GM19468 (cell line): Measurements from ENCODE around the gene SERTAD1.
A peak's percentile ranks its signal among the peaks of the same experiment; 100 is the strongest.
"Not testable (repeated sequence)": the region's sequence is repeated elsewhere in the genome, so short reads cannot be mapped to it uniquely, and the experiment has no call there.

Experiments
- ATAC-seq: cut with Tn5 transposase; IDR thresholded peaks from one replicate; pipeline ENCODE4 v1.9.1; 2021; ENCODE audit warnings: mild to moderate bottlenecking, moderate library complexity, moderate number of reproducible peaks; ENCODE audit not compliant: unreplicated experiment; ENCODE audit errors: extremely low read depth

The SERTAD1 gene

DNA sequence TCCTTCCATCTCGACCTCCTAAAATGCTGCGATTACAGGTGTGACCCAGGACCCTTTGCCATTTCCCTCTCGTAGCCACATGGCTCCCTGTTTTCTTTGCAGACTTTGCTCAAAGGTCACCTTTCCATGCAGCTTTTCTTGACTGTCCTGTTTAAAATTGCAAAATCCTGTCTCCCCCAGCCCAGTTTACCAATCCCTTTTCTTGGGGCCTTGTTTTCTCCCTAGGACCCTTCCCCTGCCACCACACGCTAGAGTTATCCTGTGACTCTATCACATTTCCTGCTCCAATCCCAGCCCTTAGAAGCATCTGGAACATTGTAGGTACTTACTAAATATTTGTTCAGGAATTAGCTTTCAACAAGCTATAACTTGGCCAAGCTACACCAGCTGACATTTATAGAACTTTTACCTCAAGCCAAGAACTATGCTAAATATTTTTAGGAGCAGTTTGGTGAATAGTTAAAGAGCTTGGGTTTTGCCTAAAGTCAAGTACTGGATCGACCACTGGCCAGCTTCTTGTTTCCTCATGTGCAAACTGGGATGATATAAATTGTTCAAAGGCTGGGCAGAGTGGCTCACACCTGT is 27.5 kb upstream of the SERTAD1 start:
- ATAC-seq, result no peak

DNA sequence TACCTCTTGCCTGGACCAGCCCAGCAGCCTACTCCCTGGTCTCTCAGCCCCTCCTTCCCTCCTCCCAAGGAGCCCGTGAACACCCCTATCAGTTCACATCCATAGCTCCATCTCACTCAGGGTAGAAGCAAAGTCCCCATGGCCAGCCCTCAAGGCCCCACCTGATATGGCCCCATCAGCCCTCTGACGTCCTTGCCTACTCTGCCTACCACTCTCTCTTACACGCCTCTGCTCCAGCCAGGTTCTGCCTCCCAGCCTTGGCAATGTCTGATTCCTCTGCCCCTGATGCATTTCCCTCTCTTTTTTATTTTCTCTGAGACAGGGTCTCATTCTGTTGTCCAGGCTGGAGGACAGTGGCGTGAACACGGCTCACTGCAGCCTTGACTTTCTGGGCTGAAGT is 26.2 kb upstream of the SERTAD1 start:
- ATAC-seq, result no peak

DNA sequence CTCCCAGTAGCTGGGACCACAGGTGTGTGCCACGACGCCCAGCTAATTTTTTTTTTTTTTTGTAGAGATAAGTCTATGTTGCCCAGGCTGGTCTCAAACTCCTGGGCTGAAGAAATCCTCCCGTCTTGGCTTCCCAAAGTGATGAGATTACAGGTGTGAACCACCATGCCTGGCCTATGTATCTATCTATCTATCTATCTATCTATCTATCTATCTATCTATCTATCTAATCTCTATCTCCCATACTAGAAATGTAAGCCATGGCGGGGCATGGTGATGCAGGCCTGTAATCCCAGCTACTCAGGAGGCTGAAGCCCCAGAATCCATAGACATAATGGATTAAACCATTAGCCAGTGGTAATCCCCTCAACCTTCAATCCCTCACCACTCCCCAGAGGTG is 24.9 kb upstream of the SERTAD1 start:
- ATAC-seq, result no peak

DNA sequence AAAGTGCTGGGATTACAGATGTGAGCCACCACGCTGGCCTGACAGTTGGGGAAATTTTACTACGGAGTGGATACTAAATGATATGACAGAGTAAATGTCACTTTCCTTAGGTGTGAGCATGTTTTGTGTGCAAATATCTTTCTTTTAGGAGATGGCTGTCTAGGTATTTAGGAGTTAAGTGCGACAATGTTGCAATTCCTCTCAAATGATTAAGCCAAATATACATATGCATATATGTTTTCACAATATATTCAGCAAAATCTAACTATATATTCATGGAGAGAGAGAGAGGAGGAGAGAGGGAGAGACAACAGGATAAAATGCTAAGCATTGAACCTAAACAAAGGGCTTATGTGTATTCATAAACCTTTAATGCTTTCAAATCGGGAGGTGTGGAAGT is 23.7 kb upstream of the SERTAD1 start:
- ATAC-seq, result no peak

DNA sequence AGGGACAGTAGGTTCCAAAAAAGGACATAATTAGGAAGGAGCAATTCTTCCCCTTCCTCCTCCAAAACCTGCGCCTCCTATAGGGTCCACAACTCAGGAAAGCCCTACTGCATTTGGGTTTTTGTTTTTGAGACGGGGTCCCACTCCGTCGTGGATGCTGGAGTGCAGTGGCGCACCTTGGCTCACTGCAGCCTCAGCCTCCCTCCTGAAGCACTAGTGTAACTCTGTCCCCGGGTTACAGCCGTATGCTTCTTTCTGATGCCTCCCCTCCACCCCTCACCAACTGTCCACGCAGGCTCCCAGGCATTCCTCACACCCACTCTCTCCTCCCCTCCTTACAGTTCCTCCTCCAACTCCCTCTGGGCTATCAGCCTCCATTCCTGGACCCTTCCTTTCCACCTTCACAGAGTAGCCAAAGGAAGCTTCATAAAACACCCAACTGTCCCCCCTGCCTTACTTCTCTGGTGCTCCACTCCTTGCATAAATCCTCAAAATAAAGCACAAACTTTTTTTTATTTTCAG is 20.5 kb upstream of the SERTAD1 start:
- ATAC-seq, result no peak

DNA sequence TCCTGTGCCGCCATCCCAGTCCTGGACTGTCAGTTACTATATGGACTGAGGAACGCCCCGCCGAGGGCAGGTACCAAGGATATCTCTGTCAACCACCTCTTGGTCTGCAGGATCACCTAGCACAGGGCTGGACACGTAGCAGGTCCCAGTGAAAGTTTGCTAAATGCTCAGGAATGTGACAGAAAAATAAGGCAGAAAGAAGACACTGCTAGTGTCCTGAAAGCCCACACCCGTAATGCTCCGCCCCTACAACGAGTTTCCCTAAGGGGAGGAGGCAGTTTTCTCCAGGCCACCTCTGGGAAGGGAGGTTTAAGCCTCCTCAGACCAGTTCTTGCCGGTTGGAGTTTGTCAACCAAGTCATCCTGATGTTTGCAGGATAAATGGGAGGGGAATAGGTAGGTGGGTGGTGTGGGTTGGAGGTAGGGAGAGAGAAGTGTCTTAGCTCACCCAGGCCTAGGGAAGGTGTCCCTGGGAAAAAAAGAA is 20.0 kb upstream of the SERTAD1 start:
- ATAC-seq, result no peak

DNA sequence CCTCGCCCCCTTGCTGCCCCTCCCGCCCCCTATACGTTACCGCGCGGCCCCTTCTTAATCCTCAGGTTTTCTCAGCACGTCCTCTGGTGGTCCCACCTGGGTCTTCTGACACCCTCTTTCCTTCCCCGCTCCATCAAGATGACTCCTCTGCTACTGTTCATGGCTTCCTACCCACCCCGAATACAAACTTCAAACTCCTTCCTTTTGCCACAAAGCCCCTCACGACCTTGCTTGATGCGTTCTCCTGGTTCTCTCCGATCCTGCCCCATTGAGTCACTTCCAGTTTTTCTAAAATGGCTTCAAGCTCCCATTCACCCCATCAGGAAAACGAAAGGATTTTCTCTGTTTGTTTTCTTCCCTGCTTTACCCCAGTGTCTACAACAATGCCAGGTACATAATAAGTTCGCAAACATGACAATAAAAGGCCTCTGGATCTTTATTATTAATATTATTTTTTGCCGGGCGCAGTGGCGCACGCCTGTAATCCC is 19.1 kb upstream of the SERTAD1 start:
- no peak for ATAC-seq

DNA sequence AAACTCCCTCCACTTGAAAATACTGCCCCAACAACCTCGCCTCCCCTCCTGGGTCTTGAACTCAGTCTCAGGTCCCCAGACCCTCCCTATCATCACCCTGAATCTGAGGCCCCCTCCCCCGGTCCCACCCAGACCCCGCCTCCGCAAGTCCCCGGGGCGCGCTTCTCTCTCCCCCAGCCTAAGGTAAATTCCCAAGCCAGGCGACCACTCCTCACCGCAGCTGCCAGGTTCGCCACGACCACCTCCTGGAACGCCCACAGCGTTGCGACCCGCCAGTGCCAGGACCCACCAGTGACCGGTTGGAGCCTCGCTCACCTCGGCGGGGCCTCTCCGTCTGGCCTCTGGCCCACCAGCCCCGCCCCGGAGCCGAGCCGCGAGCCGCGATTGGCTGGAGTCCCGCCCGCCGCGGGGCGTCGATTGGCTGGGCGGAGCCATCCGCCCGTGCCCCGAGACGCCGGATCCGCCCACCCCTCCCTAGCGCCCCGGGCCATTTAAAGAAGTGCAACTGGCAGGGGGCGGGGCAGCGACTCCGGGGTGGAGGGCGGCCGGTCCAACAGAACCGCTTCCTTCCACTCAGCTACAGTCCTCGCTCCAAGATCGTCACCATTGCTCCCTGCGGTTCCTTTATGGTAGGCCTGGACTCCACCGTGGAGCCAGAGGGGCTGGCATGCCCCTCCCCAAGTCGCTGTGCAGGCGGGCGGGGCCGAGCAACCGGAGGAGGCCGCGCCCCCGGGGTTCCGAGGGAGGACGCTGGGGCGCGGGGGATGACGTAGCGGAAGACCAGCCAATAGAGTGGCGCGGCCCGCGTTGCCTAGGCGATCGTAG is 18.4 kb upstream of the SERTAD1 start, which contains the start of gene SERTAD3:
Gene SERTAD3 (minus strand): TSS at position 336 of the 825 bp plus-strand sequence. CDS start 2,255 bp downstream, outside the sequence.
- peak; percentile 48 for ATAC-seq

DNA sequence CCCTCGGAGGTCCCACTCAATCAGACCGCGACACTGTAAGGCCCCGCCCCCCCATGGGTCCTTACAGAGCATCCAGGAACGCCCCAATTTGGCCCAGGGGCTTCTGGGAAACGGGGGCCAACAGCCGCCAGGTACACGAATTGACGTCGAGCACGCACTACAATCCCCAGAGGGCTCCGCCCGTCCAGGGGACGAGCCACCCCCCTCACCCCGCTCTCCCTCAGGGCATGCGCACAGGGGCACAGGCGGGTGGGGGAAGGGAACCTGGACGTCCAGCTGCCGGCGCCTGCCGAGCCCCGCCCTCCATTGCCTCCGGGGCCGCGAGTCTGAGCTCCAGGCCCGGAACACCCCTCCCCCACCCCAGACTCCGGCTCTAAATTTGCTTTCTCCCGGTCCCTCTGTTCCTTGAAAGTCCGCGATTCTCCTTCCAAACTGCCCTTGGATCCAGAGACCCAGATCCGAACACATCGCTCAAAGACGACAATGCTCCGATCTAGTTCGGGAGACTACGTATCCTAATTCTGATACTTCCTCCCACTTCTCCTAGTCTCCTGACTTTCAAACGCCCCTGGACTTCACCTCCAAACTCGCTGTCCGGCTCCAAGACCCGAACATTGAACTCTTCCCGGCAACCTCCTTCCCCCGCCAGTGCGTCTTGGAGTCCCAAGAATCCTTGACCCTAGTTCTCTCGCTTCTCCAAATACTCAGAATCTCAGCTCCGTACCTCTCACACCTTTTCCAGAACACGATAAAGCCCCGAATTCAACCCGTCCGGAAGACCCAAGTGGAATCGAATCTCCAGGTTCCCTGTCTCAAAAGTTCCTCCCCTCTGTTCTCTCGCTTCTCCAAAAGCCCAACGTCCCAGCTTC is 17.6 kb upstream of the SERTAD1 start:
- peak; percentile 57 for ATAC-seq

DNA sequence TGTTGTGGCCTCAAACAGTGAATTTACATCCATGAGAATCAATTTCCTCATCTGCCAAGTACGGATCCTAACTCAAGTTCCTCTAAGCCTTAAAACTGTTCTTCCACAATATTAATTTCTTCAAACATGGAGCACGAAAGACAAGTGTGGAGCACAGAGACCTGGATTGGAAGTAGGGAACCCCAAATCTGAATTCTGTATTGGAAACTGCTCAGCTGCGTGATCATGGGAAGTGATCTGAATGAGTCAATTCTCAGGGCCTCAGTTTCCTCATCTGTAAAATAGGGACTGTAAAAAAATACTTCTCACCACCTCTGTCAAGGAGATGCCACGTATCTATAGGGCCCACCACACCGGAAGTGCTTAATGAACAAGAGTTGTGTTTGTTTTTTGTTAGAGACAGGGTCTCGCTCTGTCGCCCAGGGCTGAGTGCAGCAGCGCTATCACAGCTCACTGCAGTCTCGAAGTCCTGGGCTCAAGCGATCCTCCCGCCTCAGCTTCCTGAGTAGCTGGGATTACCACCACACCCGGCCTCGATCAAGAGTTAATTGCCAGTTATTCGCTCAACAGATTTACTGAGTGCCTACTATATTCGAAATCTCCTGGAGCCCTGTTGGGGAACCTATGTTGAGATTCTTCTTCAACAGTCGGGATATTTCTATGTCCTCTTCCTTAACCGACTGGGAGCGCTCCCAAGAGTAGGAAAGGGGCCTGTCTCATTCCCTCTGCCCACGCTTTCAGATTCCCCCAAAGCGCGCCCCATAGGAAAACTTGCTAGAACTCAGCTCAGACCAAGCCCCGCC is 16.7 kb upstream of the SERTAD1 start:
- no peak for ATAC-seq

DNA sequence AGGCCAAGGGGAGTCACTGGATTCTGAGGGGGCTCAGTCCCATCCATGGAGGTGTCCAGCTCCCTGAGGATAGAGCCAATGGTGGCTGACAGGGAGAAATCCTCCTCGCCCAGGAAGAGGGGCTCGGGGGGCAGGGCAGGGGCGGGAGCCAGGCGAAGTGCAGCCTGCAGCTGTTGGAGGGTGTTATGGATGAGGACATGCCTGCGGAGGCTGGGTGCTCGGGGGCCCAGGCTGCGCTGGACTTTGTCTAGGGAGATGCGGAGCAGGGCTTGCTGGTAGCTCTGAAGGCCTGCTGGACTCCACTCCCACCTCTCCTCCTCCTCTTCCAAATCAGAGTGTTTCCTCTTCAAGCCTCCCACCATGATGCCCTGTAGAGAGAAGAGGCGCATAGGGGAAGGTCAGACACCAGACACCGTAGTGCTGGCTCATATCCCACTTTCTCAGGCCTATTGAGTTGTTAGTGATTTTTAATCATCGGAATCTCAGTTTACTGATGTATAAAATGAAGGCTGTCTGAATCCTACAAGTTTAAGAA is 16.0 kb upstream of the SERTAD1 start:
- no peak for ATAC-seq

DNA sequence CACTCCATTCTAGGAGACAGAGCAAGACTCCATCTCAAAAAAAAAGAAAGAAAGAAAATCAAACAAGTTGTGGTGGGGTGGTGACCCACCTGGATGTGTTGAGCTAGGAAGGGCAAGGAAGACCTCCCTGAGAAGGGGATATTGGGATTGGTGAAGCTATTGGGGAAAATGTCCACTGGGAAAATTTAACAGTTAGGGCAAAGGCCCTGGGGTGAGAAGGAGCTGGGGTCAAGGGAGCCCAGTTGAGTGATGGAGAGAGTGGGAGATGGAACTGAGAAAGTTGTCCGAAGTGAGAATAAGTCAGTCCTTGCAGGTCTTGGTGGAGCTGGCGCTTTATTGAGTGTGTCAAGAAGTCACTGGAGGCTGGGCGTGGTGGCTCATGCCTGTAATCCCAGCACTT is 12.5 kb upstream of the SERTAD1 start:
- ATAC-seq, result no peak

DNA sequence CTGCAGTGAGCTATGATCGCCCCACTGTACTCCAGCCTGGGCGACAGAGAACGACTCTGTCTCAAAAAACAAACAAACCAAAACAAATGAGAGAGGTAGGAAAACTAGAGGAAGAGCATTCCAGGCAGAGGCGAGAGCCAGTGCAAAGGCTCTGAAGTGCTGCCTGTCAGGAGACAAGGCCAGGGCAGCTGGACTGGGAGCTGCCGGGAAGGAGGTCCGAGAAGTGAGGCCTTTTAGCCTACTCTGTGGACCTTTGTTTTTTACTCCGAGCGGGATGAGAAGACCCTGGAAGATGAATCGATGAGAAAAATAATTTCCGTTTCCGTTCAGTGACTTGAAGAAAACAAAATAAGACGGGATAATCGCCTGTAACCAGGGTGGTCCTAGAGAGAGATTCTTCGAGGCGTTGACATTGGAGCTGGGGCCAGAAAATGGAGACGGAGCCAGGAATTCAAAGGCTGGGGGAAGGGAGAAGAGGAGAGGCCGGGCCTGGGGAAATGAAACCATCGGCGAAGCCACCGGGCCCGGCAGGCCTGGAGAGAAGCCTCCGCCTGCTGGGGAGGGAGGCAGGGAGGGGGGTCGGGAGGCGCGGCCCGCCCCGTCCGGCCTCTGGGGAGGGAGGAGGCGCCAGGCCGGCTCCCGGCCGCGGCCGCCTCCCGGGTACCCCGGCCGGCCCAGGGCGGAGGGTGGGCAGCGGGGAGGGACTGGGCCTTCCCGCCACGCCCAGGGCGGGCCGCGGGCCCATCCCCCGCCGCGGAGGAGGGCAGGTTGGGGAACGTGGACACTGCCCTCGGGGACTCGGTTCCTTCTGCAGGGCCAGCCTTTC is 7.8 kb upstream of the SERTAD1 start:
- ATAC-seq, result peak; percentile 51

DNA sequence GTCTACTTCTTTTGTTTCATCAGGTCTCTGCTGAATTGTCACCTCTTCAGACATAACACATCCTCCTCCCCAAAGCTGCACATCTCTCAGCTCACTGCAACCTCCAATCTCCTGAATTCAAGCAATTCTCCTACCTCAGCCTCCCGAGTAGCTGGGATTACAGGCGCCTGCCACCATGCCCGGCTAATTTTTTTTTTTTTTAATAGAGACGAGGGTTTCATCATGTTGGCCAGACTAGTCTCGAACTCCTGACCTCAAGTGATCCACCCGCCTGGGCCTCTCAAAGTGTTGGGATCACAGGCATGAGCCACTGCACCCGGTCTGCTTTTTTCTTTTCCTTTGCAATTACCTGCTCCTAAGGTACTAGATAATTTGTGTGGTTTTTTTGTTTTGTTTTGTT is 7.0 kb upstream of the SERTAD1 start:
- ATAC-seq, result not testable (repeated sequence)

DNA sequence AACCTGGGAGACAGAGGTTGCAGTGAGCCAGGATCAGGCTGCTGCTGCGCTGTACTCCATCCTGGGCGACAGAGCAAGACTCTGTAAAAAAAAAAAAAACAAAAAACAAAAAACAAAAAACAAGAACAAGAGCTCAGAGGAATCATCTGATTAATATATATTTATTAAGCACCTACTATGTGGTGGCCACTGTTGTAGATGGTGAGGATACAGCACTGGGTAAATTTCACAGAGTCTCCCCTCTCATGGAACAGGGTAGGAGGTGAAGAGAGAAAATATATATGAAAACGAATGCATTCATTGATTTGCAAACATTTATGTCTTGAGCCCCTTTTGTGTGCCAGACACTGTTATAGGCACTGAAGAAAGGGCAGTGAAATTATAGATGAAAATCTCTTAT is 5.9 kb upstream of the SERTAD1 start:
- no peak for ATAC-seq

DNA sequence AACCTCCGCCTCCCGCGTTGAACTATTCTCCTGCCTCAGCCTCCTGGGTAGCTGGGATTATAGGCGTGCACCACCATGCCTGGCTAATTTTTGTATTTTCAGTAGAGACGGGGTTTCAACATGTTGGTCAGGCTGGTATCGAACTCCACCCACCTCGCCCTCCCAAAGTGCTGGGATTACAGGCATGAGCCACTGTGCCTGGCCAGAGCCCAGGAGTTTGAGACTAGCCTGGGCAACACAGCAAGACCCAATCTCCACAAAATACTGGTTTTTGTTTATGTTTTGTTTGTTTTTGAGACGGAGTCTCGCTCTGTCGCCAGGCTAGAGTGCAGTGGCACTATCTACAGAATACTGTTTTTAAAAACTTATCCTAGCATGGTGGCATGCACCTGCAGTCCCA is 4.5 kb upstream of the SERTAD1 start:
- ATAC-seq, result not testable (repeated sequence)

DNA sequence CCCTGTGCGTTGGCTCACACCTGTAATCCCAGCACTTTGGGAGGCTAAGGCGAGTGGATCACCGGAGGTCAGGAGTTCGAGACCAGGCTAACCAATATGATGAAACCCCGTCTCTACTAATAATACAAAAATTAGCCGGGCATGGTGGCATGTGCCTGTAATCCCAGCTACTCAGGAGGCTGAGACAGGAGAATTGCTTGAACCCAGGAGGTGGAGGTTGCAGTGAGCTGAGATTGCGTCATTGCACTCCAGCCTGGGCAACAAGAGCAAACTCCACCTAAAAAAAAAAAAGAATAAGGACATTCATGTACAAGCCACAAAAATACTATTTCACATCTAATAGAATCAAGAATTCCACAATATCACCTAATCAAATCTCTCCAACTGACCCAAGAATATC is 2.4 kb upstream of the SERTAD1 start:
- ATAC-seq, result not testable (repeated sequence)

DNA sequence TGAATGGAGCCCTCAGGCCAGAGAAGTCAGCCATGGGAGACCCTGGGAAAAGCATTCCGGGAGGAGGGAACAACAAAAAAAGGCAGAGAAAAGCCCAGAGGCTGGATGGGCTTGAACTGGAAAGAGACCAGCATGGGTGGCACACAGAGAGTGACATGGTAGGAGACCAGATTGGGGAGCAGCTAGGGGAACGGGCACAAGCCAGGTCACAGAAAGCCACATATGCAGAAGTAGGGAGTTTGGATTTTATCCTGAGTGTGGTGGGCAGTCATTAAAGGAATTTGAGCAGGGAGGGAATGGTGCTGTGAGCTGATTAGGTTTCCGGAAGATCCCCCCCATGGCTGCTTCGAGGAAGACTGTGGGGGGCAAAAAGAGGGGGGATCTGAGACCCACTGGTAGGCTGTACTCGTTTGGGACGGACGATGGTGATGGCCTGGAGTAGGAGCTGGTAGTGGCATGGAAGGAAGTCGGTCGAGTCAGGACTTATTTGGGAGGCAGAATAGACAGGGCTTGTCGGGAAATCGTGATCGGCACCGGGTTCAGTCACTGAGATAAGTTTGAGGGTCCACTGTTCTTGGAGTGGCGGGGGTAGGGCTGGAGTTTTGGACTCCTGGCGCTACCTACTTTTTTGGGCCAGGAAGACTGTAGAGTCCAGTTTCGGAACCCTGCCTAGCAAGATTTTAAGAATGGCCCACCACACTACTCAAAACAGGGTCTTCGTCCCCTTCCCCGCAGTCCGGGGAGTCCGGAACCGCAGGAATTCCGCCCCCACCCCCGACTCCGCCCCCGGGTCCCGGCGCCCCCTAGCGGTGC is 949 bp downstream of the SERTAD1 start:
- ATAC-seq, result no peak
